ENCODE results near the gene F2R. TPM values are rescaled to one million over a fixed set of nuclear protein-coding genes. Genes with fewer than 3 reads are reported as not detected.
"Not testable (repeated sequence)": the region's sequence is repeated elsewhere in the genome, so short reads cannot be mapped to it uniquely, and the experiment has no call there.

Gene F2R
- total RNA-seq, 1 donor from 2014 or later: 25.1 TPM

- TF ChIP-seq CTCF (IDR thresholded peaks at IDR 0.05; ENCODE audit: unreplicated experiment): no peak
- no peak for DNase-seq (ENCODE audit: low spot score, unreplicated experiment)
- Mint-ChIP-seq H3K27me3 (no peaks in the 10 kb centered on the region), H3K27ac (no peak overlapping the region), H3K4me1 (ENCODE audit: low read depth) (peaks cover 10% of the 10 kb centered on the region), H3K4me3 (ENCODE audit: low read depth) (no peak overlapping the region), H3K36me3 (ENCODE audit: insufficient read depth) (peaks cover 6% of the 10 kb centered on the region), H3K9me3 (ENCODE audit: low read depth) (no peaks in the 10 kb centered on the region)
Observed at GRCh38 chr5:76673125-76673524, 42.8 kb upstream of the F2R start.

DNA sequence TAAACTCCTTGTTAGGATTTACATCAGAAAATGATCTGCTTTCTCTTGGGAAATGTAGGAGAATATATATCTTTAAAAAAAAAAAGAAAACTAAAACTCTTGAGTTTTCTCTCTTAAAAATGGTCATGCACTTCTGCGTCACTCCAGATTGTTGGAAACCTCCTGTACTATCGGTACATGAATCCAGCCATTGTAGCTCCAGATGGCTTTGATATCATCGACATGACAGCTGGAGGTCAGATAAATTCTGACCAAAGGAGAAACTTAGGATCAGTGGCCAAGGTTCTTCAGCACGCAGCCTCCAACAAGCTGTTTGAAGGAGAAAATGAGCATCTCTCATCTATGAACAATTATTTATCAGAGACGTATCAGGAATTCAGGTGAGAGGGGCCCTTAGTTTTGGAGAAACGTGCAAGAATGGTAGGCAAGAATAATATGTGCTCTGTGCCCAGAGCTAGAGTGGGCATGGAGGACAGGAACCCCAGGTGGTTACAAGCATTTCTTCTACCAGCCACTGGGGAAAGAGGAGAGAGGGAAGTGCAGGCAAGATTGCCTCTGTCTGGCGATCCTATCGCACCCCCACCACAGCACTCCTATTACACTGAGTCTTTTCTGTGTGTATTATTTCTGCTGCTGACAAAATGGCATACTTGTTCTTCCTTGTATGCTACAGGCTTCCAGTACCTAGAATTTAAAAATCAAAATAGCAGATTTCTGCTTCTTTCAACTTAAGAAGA lies 41.4 kb upstream of the F2R start:
- DNase-seq (ENCODE audit: low spot score, unreplicated experiment): no peak
- no peak overlapping the region for H3K27ac Mint-ChIP-seq
- no peaks in the 10 kb centered on the region for H3K9me3 Mint-ChIP-seq (ENCODE audit: low read depth)
- peaks cover 10% of the 10 kb centered on the region for H3K4me1 Mint-ChIP-seq (ENCODE audit: low read depth)
- H3K36me3 Mint-ChIP-seq (ENCODE audit: insufficient read depth): peaks cover 6% of the 10 kb centered on the region
- H3K4me3 Mint-ChIP-seq (ENCODE audit: low read depth): no peak overlapping the region
- H3K27me3 Mint-ChIP-seq: no peaks in the 10 kb centered on the region
- TF ChIP-seq CTCF (IDR thresholded peaks at IDR 0.05; ENCODE audit: unreplicated experiment): peak; percentile 8

DNA sequence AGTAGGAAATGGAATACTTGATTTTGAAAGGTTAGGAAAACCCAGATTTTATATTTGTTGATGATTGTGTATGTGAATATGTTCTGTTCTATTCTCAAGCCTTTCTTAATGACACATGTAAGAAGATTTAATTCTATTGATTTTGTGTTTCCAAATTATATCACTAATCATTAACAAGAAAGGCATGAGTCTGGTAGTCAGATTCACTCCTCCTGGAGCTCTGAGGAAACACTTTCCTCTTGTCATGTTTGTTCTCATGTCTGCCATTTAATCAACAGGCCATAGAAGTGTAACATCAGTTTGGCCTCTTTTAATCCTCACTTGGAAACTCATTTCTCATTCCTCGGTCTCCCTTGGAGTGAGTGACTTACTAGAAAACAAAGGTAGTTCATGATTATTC lies 40.6 kb upstream of the F2R start:
- H3K27me3 Mint-ChIP-seq: no peaks in the 10 kb centered on the region
- TF ChIP-seq CTCF (IDR thresholded peaks at IDR 0.05; ENCODE audit: unreplicated experiment): no peak
- no peak overlapping the region for H3K27ac Mint-ChIP-seq
- peaks cover 10% of the 10 kb centered on the region for H3K4me1 Mint-ChIP-seq (ENCODE audit: low read depth)
- no peak overlapping the region for H3K4me3 Mint-ChIP-seq (ENCODE audit: low read depth)
- no peaks in the 10 kb centered on the region for H3K9me3 Mint-ChIP-seq (ENCODE audit: low read depth)
- H3K36me3 Mint-ChIP-seq (ENCODE audit: insufficient read depth): peaks cover 6% of the 10 kb centered on the region
- no peak for DNase-seq (ENCODE audit: low spot score, unreplicated experiment)

- Mint-ChIP-seq H3K27ac (no peak overlapping the region), H3K4me1 (ENCODE audit: low read depth) (peaks cover 10% of the 10 kb centered on the region), H3K27me3 (no peaks in the 10 kb centered on the region), H3K9me3 (ENCODE audit: low read depth) (no peaks in the 10 kb centered on the region), H3K36me3 (ENCODE audit: insufficient read depth) (peaks cover 1% of the 10 kb centered on the region), H3K4me3 (ENCODE audit: low read depth) (no peak overlapping the region)
- DNase-seq (ENCODE audit: low spot score, unreplicated experiment): no peak
- TF ChIP-seq CTCF (IDR thresholded peaks at IDR 0.05; ENCODE audit: unreplicated experiment): no peak
Observed at GRCh38 chr5:76677849-76678472, 38.0 kb upstream of the F2R start.

DNA sequence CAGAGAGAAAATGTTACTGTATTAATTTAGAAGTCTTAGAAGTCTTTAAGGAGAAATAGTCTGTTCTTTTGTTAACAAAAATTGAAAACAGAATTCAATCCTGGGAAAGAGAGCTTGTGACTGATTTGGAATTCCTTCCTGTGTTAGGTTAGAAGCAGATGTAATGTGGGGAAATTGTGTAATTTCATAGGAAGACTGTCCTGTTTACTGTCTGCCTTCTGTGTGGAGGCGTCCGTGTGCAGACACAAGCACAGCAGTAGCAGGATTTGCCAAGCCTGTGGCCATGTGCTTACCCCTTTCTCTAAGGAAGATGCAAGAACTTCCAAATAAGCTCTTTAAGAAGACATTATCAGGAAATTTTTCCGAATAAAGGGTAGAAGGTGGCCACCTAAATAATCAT lies 36.7 kb upstream of the F2R start:
- H3K4me1 Mint-ChIP-seq (ENCODE audit: low read depth): peaks cover 6% of the 10 kb centered on the region
- H3K27me3 Mint-ChIP-seq: no peaks in the 10 kb centered on the region
- no peak for DNase-seq (ENCODE audit: low spot score, unreplicated experiment)
- H3K36me3 Mint-ChIP-seq (ENCODE audit: insufficient read depth): peaks cover 2% of the 10 kb centered on the region
- no peak for TF ChIP-seq CTCF (IDR thresholded peaks at IDR 0.05; ENCODE audit: unreplicated experiment)
- H3K4me3 Mint-ChIP-seq (ENCODE audit: low read depth): no peak overlapping the region
- no peak overlapping the region for H3K27ac Mint-ChIP-seq
- no peaks in the 10 kb centered on the region for H3K9me3 Mint-ChIP-seq (ENCODE audit: low read depth)

GRCh38 chr5:76680826-76681225 lies 35.1 kb upstream of the F2R start:
- not testable (repeated sequence) for DNase-seq (ENCODE audit: low spot score, unreplicated experiment); H3K9me3 Mint-ChIP-seq (ENCODE audit: low read depth); H3K4me1 Mint-ChIP-seq (ENCODE audit: low read depth); H3K4me3 Mint-ChIP-seq (ENCODE audit: low read depth); H3K27me3 Mint-ChIP-seq; H3K36me3 Mint-ChIP-seq (ENCODE audit: insufficient read depth); H3K27ac Mint-ChIP-seq

Data from progenitor cell of endocrine pancreas (in vitro differentiated cells).